GM06990 (cell line): ENCODE data around the gene CCDC85A.

Experiments used
- DNase-seq: peaks from one replicate; pipeline ENCODE4 v3.0.0-alpha.2; 2011; ENCODE audit not compliant: insufficient read length; ENCODE audit errors: extremely low read depth
- H3K27me3 ChIP-seq: replicated peaks from 2 replicates; pipeline ENCODE4 v1.6.0; 2011; ENCODE audit warnings: low read length; ENCODE audit not compliant: control insufficient read depth, insufficient read depth
- H3K36me3 ChIP-seq: 2 replicates; pipeline ENCODE4 v1.5.1; 2011; ENCODE audit warnings: low read length; ENCODE audit not compliant: control insufficient read depth, insufficient read depth
- H3K4me3 ChIP-seq: replicated peaks from 2 replicates; pipeline ENCODE4 v1.5.1; 2011; ENCODE audit warnings: low read depth, mild to moderate bottlenecking, control low read depth, low read length
- CTCF ChIP-seq: IDR thresholded peaks from 2 replicates; pipeline ENCODE4 v1.5.1; 2011; ENCODE audit warnings: low read length, control low read depth, mild to moderate bottlenecking, inconsistent platforms; ENCODE audit not compliant: insufficient read depth, poor library complexity, severe bottlenecking

CCDC85A gene

GRCh38 chr2:56207760-56208159, 24.0 kb downstream of the CCDC85A start:
- DNase-seq: no peak

GRCh38 chr2:56208380-56208779, 24.6 kb downstream of the CCDC85A start:
- no peak for DNase-seq
- Histone ChIP-seq H3K4me3 (no peak overlapping the region), H3K36me3 (no peaks in the 10 kb centered on the region), H3K27me3 (no peaks in the 10 kb centered on the region)
- TF ChIP-seq CTCF: no peak

More at GRCh38 chr2:56207760-56208159, 24.0 kb downstream of the CCDC85A start:
- no peaks in the 10 kb centered on the region for H3K36me3 ChIP-seq
- no peaks in the 10 kb centered on the region for H3K27me3 ChIP-seq
- TF ChIP-seq CTCF: no peak
- no peak overlapping the region for H3K4me3 ChIP-seq

GRCh38 chr2:56209701-56210100, 25.9 kb downstream of the CCDC85A start:
- DNase-seq: no peak
- Histone ChIP-seq H3K27me3 (no peaks in the 10 kb centered on the region), H3K4me3 (no peak overlapping the region), H3K36me3 (no peaks in the 10 kb centered on the region)
- no peak for TF ChIP-seq CTCF

GRCh38 chr2:56210291-56210690, 26.5 kb downstream of the CCDC85A start:
- no peak for DNase-seq
- Histone ChIP-seq H3K27me3 (no peaks in the 10 kb centered on the region), H3K4me3 (no peak overlapping the region), H3K36me3 (no peaks in the 10 kb centered on the region)
- TF ChIP-seq CTCF: no peak

GRCh38 chr2:56211048-56211447, 27.3 kb downstream of the CCDC85A start:
- no peak overlapping the region for H3K4me3 ChIP-seq
- no peak for TF ChIP-seq CTCF
- no peaks in the 10 kb centered on the region for H3K36me3 ChIP-seq
- H3K27me3 ChIP-seq: no peaks in the 10 kb centered on the region
- DNase-seq: no peak

- Histone ChIP-seq H3K27me3 (no peaks in the 10 kb centered on the region), H3K4me3 (no peak overlapping the region), H3K36me3 (no peaks in the 10 kb centered on the region)
- no peak for TF ChIP-seq CTCF
- DNase-seq: no peak
Measured at GRCh38 chr2:56215911-56216310, 32.1 kb downstream of the CCDC85A start.
